HG02678 (cell line): Measurements from ENCODE around the gene LPCAT1.
"Not testable (repeated sequence)": the region's sequence is repeated elsewhere in the genome, so short reads cannot be mapped to it uniquely, and the experiment has no call there.

Experiments used
- ATAC-seq: cut with Tn5 transposase; IDR thresholded peaks from one replicate; pipeline ENCODE4 v1.9.1; 2021; ENCODE audit warnings: mild to moderate bottlenecking, moderate library complexity; ENCODE audit not compliant: unreplicated experiment

LPCAT1 gene

GRCh38 chr5:1431021-1431811 is 92.5 kb downstream of the LPCAT1 start:
- no peak for ATAC-seq

- ATAC-seq, result no peak
Measured at GRCh38 chr5:1430121-1430795, 93.5 kb downstream of the LPCAT1 start.

- no peak for ATAC-seq
Measured at GRCh38 chr5:1429496-1429895, 94.3 kb downstream of the LPCAT1 start.

GRCh38 chr5:1429066-1429465 is 94.7 kb downstream of the LPCAT1 start:
- no peak for ATAC-seq

DNA sequence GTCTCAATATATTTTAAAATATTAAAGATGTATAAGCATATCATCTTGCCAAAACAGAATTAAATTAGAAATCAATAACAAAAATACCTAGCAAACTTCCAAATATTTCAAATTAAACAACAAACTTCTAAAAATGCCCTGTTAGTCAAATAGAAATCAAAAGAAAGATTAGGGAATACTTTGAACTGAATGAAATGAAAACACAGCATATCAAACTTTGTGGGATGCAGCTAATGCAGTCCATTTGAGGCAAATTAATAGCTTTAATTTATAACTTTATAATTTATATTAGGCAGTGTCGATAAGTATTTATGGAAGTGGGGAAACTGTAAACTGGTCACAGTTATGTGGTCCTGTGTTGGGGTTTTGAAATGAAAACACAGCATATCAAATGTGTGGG is 95.7 kb downstream of the LPCAT1 start:
- no peak for ATAC-seq

DNA sequence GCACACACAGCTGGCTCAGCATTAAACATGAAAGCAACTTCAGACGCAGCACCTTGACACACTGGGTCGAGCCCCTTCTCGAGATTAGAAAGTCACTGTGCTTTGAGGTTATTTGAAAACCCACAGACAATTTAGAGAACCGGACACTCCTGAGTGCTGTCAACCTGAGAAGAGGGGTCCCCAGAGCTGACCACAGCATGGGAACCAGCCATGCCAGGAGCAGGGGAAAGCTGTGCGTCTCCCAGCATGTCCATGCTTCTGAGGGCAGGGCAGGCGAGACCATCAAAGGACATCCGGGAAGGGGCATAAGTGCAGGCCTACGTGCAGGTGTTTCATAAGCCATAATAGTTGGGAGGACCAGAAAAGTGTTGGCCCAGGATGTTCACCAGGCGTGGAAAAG is 99.0 kb downstream of the LPCAT1 start:
- ATAC-seq, result no peak

DNA sequence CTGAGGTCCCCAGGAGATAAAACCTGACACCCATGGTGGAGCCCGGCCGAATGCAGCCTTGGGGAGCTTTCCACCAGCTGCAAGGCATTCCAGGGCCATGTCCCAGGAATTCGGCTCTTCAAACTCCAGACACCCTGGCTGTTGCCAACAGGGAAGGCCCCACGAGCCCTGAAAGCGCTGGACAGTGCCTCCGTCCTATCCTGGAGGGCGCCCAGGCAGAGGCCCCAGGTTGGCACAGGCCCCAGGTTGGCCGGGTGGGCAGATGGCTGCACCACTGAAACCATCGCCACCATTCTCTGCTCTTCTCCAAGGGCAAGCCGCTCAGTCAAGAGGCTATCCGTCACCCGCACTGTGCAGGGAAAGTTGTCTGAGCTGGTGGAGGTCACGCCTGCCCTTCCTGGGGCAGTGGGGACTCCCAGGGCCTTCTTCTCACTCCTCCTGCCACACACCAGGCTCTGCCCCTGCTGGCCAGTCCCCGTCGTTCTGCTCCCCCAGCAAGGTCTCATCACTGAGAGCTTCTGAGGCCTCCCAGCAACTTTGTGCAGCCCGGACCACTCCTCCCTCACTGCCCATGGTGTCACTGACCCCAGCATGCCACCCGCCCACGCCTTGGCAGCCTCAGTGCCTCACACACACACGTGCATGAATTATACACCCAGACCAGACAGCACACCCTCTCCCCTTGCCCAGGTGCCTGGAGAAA is 99.7 kb downstream of the LPCAT1 start:
- no peak for ATAC-seq

- not testable (repeated sequence) for ATAC-seq
Measured at GRCh38 chr5:1422522-1422921, 101.2 kb downstream of the LPCAT1 start.

- no peak for ATAC-seq
Measured at GRCh38 chr5:1421521-1422341, 102.0 kb downstream of the LPCAT1 start.

DNA sequence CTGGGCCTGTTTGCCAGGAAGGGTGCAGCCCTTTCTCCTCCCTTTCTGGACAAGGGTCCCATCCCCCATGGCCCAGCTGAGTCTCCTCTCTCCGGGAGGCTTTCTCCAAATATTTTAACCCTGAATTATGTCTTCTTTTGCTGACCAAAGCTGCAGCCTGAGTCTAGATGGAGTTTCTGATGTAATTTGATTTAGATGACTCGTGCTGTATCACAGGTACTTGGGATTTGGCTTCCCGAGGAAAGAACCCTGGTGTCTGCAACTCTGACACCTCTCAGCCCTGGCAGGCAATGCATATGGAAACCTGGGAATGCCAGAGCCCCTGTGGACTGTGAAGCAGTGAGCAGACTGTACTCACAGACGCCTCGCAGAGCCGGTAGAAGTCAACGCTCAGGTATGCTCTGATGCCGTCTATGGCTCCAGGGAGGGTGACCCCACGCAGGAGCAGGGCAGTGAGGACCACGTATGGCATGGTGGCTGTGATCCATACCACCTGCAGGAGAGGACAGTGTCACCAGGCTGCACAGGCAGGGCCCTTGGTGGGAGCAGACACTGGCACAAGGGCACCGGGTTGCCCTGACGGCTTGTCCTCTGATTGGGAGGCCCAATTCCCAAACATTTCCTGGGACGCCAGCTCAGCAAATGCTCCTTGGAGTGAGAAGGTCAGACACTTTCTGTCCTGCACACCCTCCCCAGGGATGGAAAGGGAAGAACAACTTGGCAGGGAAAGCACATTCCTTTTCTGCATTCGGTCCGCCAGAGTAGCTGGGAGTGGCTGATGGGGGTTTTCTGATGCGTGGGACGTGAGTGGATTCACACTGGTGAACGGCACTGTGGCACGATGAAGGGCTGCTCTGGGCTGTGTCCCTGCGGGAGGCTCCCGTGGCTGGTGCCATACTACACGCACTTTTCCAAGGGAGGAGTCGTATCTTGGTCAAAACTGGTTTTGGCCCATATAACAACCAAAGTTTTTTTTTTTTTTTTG is 103.3 kb downstream of the LPCAT1 start:
- ATAC-seq, result no peak

DNA sequence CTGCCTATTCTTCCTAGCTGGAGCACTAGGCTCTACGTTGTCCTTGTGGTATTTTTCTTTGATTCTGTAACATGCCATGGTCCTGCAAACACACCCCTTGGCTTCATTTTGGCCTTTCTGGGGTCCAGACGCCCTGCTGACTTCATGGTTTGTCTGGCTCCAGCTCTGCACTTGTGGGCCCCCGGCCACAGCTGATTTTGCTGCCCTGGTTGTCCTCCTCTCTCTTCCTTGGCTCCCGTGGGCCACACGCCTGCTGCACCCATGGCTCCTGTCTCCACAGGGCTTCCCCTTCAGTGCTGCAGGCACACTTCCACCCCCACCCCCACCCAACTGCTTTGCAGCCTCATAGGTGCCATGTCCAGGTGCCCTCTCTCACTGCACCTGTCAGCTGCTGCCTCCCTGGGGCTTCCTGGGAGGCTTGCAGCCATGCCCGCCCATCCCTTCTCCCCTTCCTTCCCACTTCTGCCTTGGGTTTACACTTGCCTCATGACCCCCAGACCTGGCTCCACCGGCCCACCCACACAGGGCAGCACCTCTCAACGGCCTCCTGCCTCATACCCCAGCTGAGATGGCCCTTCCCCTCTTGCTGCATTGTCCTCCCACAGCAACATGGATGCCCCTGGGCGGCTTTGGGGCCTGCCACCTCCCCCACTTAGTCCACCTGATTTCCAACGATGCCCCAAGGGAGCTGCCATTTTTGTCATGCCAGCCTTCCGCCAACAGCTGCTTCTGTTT is 104.1 kb downstream of the LPCAT1 start:
- no peak for ATAC-seq

GRCh38 chr5:1418921-1419280 is 104.9 kb downstream of the LPCAT1 start:
- no peak for ATAC-seq

DNA sequence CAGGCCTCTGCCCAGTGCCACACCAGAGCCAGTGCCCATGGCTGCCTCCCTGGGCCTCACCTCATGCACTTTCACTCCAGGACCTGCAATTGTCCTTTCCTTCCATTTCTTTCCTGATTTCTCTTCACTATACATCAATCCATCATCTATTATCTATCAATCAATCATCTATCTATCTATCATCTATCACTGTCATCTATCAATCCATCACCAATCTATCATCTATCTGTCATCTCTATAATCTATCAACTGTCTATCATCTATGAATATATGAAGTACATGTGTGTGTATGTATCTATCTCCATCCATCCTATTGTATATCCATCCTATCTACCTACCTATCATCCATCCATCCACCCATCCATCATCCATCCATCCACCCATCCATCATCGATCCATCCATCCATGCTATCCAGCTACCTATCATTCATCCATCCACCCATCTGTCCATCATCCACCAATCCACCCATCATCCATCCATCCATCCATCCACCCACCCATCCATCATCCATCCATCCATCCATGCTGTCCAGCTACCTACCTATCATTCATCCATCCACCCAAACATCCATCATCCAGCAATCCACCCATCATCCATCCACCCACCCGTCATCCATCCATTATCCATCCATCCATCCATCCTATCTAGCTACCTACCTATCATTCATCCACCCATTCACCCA is 105.4 kb downstream of the LPCAT1 start:
- no peak for ATAC-seq

DNA sequence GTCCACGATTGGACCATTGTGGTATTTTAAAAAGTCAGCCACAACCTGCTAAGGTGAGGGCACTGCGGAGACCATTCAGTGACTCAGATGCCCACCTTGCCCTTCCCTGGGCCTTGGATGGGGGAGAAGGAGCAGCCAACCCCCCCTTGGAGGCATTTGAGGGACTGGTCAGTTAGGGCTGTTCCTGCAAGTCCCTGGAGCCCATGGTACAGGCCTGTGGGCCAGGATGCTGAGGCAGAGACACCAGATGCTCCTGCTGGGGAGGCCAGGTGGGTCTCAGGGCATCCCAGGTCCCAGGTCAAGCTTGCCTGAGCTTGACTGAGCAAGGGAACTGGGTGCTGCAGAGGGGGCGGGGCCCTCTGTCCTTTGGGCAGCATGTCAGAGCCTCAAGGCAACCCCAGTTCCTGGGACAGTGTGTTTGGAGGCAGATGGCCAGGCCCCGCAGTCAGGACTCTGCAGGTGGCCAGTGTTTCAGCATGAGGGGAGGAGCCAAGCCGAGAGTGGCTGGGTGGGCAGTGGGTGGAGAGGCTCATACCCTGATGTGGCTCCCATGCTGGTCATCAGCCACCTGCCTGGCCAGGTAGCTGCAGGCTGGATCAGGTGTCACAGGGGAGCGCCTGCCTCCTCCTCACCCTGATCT is 106.1 kb downstream of the LPCAT1 start:
- no peak for ATAC-seq

GRCh38 chr5:1416856-1417469 is 106.8 kb downstream of the LPCAT1 start:
- no peak for ATAC-seq

DNA sequence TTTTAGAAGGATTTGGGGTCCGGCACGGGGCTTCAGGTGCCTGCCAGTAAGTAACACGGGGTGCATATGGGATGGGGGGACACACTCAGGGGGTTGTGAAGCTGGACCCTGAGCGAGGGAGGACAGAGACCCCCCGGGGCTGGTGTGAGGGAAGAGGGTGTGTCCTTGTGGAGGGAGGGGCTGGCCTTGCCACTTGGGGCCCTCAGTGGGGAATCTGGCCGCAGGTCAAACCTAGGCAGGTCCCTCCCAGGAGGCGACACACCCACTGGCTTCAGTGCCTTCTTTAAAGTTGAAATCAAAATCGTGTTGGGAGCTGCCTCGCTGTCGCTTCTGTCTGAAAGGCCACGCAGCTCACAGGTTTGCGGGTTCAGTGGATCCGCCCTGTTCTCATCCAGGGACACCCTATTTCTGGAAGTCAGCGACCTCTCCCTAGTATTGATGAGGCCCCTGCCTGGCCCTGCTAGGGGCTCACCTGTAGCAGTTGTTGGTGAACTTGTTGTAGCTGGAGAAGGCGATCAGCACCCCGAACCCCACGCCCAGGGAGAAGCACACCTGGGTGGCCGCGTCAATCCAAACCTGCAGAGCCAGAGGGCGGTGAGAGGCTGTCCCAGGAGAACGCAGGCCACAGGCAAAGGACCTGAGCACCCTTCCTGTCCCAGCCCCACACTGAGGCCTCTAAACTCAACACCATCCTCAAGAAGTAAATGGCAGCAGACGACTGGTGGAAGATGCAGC is 108.0 kb downstream of the LPCAT1 start:
- no peak for ATAC-seq

- ATAC-seq, result no peak
Measured at GRCh38 chr5:1415059-1415425, 108.7 kb downstream of the LPCAT1 start.
